Heart left ventricle (tissue), 16 donors: ENCODE results near the gene ACSS1. TPM values are rescaled to one million over a fixed set of nuclear protein-coding genes. Genes with fewer than 3 reads are reported as not detected.

ENCODE experiments used
- ATAC-seq, 4 donors: fragments of 200-7000 bp; cut with Tn5 transposase; one replicate each; pipeline ENCODE4 v1.9.1; 2020 to 2022; ENCODE audit warnings: moderate library complexity in 4 of 4, mild to moderate bottlenecking in 3 of 4, moderate number of reproducible peaks in 1 of 4
- DNase-seq, 5 donors: peaks; one replicate each; pipeline ENCODE4 v3.0.0-alpha.2; 2020
- H3K27ac ChIP-seq, 12 donors: fragments of 200-600 bp; sonication (generic) in 4 of 12; one replicate each; pipeline versions ENCODE4 v1.5.0 to v1.8.0; 2016 to 2022; ENCODE audit warnings: mild to moderate bottlenecking in 2 of 12
- H3K27me3 ChIP-seq, 9 donors: fragments of 200-600 bp; sonication (generic) in 2 of 9; one replicate each; pipeline versions ENCODE4 v1.5.1 to v1.8.0; 2016 to 2022; ENCODE audit warnings: mild to moderate bottlenecking in 3 of 9
- H3K36me3 ChIP-seq, 9 donors: fragments of 200-600 bp; sonication (generic) in 2 of 9; one replicate each; pipeline versions ENCODE4 v1.5.0 to v1.8.0; 2018 to 2022; ENCODE audit warnings: mild to moderate bottlenecking in 2 of 9
- H3K4me1 ChIP-seq, 12 donors: fragments of 200-600 bp; sonication (generic) in 4 of 12; one replicate each; pipeline versions ENCODE4 v1.5.0 to v1.8.0; 2016 to 2022; ENCODE audit warnings: mild to moderate bottlenecking in 3 of 12
- H3K4me3 ChIP-seq, 12 donors: fragments of 200-600 bp; sonication (generic) in 4 of 12; one replicate each; pipeline versions ENCODE4 v1.5.0 to v1.8.0; 2017 to 2022; ENCODE audit warnings: mild to moderate bottlenecking in 9 of 12, moderate library complexity in 4 of 12
- H3K9me3 ChIP-seq, 12 donors: fragments of 200-600 bp; sonication (generic) in 4 of 12; one replicate each; pipeline versions ENCODE4 v1.5.0 to v1.8.0; 2016 to 2022; ENCODE audit warnings: mild to moderate bottlenecking in 1 of 12
- CTCF ChIP-seq, 12 donors: fragments of 200-600 bp; sonication (generic) in 4 of 12; IDR thresholded peaks; one replicate each; pipeline versions ENCODE4 v1.5.0 to v1.8.0; 2018 to 2022; ENCODE audit warnings: antibody characterized with exemption in 12 of 12, mild to moderate bottlenecking in 5 of 12
- POLR2A ChIP-seq, 2 donors: fragments of 450-650 bp; IDR thresholded peaks; one replicate each; pipeline ENCODE4 v1.6.1; 2017; ENCODE audit warnings: antibody characterized with exemption in 2 of 2, mild to moderate bottlenecking in 2 of 2, moderate library complexity in 2 of 2
- WGBS, 4 donors: extraction: QIAGEN DNeasy Blood & Tissue Kit in 2 of 4; methylation state at CpG; one replicate each; pipeline versions ENCODE4 v1.1.5 to v1.1.7; 2013 to 2018; 5-methylcytosine and 5-hydroxymethylcytosine counted together
- intact Hi-C, 10 donors: fragments of 100-400 bp; cut with DNase I; formaldehyde crosslinking; loops; one replicate each; pipeline versions ENCODE4 v1.11.1 to v1.14.2; 2022
- polyA plus RNA-seq, 2 donors: library from polyadenylated mRNA; stranded (reverse); fragments of 200-250 nt; gene quantifications; one replicate each; pipeline ENCODE4 v1.2.3, GENCODE V29; 2013
- total RNA-seq, 9 donors: library from RNA; depleted of rRNA in 2 of 9; stranded (reverse); fragments of >200 nt in 2 of 9; fragmentation: NEBNext Ultra II Directional in 3 of 9; extraction: Animal tissue kit (Norgen Biotek cat#: 25700) in 3 of 9; gene quantifications; one replicate each; pipeline versions ENCODE4 v1.1.0 to v1.2.4, GENCODE V29; 2016 to 2023
- donor health status: ischemic (EF 13 %, LVEDD 7.1; RV severe dilation, severe dysfunction).
- donor health status: healthy with polysubstance abuse.
- donor health status: DM: no; HTN: yes; CAD: no.
- donor health status: DM: no; HTN: no; CAD: no.
- donor health status: ischemic (EF 25% LVEDD 6.9; RV normal size, moderate dysfunction).
- donor health status: ischemic (EF 25% LVEDD 5.7; RV mildly dilated, moderate dysfunction).
- donor health status: healthy.
- donor health status: DM: yes; HTN: yes; CAD: no.
- donor health status: ischemic (EF 35%, LVEDD 5.7; RV mildly dilated, moderate dysfunction).
- donor health status: nonischemic (EF 11% LVEDD 7.7; RV severe dilation, severe dysfunction).
- donor health status: DM: yes; HTN: yes; CAD: no.
- donor health status: PGD.
- donor health status: ischemic (EF 29% LVEDD 5.4; RV normal size, mild dysfunction).
- donor health status: nonischemic (EF 23%, LVEDD 6.1; RV moderate dilation, normal function).

ACSS1 gene
- total and polyA plus RNA-seq, 11 donors = 43.5 to 177 (median 81.4) TPM

DNA sequence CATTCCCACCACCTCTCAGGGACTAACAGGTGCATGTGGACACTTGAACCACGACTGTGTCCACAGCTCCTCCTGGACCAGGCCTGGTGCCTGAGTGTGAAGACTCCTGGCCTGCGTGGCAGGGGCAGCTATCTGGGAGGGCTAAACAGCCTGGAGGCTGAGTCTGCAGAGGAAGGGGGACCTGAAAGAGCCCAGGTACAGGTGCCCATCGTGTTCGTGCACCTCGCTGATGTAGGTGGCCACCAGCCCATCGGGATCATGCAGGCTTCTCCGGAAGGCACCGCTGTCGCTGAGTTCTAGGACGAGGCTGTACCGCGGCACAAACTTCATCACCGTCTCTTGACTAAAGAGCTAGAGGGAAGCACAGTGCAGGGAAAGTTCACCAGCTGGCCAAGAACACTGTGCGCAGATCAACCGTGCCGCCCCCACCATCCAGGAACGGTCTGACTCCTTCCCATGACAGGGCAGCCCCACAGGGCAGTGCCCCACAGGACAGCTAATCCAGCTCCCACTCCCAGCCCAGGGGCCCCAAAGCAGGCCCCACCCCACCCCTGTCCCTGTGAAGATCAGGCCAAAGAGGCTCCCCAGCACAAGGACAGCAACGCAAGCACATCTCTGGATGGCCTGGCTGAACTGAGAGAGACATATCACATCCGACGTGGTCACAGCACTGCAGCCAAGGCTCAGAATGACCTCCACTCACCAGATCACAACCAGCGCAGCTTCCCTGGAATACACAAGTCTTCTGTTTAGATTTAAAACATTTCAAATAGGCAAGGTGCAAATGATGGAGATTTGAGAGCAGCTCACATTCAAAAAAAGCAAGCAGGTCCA lies 94.0 kb downstream of the ACSS1 start:
- DNase-seq = no peak
- Histone ChIP-seq H3K4me1 (peaks cover 0 to 5% (median 0%) of the 10 kb centered on the region in 12 donors), H3K9me3 (no peaks in the 10 kb centered on the region), H3K36me3 (peaks cover 0 to 97% (median 81%) of the 10 kb centered on the region in 9 donors), H3K4me3 (no peak overlapping the region), H3K27me3 (no peaks in the 10 kb centered on the region), H3K27ac (no peak overlapping the region)
- intact Hi-C loops = loop anchor here in 1 of 10 donors (10.0 kb wide), 1 partner anchor 51 kb away; no protein-coding TSS in a partner anchor
- no peak for ATAC-seq
- TF ChIP-seq POLR2A (IDR thresholded peaks at IDR 0.05) (no peak), CTCF (IDR thresholded peaks at IDR 0.05) (no peak)
- WGBS, 4 donors = 94 to 97% (median 96%) methylated on average over 18 to 21 of the region's 21 CpGs

- H3K27me3 ChIP-seq = no peaks in the 10 kb centered on the region
- intact Hi-C loops = loop anchor here in 1 of 10 donors (10.0 kb wide), 1 partner anchor 52 kb away; no protein-coding TSS in a partner anchor
- ATAC-seq = no peak
- TF ChIP-seq POLR2A (IDR thresholded peaks at IDR 0.05) = no peak
- TF ChIP-seq CTCF (IDR thresholded peaks at IDR 0.05) = no peak
- H3K36me3 ChIP-seq = peaks cover 0 to 97% (median 73%) of the 10 kb centered on the region in 9 donors
- no peak for DNase-seq
- no peak overlapping the region for H3K27ac ChIP-seq
- no peak overlapping the region for H3K4me3 ChIP-seq
- H3K4me1 ChIP-seq = peaks cover 0 to 5% (median 0%) of the 10 kb centered on the region in 12 donors
- H3K9me3 ChIP-seq = no peaks in the 10 kb centered on the region
- WGBS, 4 donors = 93 to 98% (median 94%) methylated on average over 6 of the region's 6 CpGs
Observed at GRCh38 chr20:24962510-24962909, 95.4 kb downstream of the ACSS1 start.

DNA sequence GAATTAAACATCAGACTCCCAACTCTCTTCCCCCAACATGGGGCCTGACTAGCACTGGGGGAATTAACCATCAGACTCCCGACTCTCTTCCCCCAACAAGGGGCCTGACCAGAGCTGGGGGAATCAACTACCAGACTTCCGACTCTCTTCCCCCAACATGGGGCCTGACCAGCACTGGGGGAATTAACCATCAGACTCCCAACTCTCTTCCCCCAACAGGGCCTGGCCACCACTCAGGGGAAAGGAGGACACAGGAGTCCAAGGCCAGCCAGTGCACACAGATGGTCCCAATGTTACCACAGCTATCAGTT lies 95.8 kb downstream of the ACSS1 start:
- H3K27ac ChIP-seq = no peak overlapping the region

More for the DNA sequence above, 95.8 kb downstream of the ACSS1 start:
- Histone ChIP-seq H3K36me3 (peaks cover 0 to 97% (median 69%) of the 10 kb centered on the region in 9 donors), H3K4me3 (no peak overlapping the region), H3K4me1 (peaks cover 0 to 5% (median 0%) of the 10 kb centered on the region in 12 donors), H3K9me3 (no peaks in the 10 kb centered on the region), H3K27me3 (no peaks in the 10 kb centered on the region)
- intact Hi-C loops = loop anchor here in 1 of 10 donors (10.0 kb wide), 1 partner anchor 53 kb away; no protein-coding TSS in a partner anchor
- DNase-seq (no peak), ATAC-seq (no peak)
- no peak for TF ChIP-seq CTCF (IDR thresholded peaks at IDR 0.05)
- TF ChIP-seq POLR2A (IDR thresholded peaks at IDR 0.05) = no peak
- 93 to 96% (median 94%) methylated on average over 2 of the region's 2 CpGs for WGBS, 4 donors
